A673 (cell line): ENCODE measurements around the gene SPEG. TPM values are rescaled to one million over a fixed set of nuclear protein-coding genes. Genes with fewer than 3 reads are reported as not detected.

Experiments used
- BruUV-seq: library from RNA; stranded (reverse); fragments of 400-500 nt; replicated peaks from 2 replicates; lab custom pipeline; 2021; lab: Mats Ljungman, UMichigan
- CTCF ChIA-PET: fragments of 300-600 bp; sonication (Branson Sonifier 250); formaldehyde crosslinking; loops from one replicate; lab custom pipeline; 2022; ENCODE audit warnings: antibody characterized with exemption; lab: Charles Lee
- POLR2A ChIA-PET: fragments of 300-600 bp; sonication (Branson Sonifier 250); formaldehyde crosslinking; loops from one replicate; lab custom pipeline; 2022; ENCODE audit warnings: antibody characterized with exemption; ENCODE audit not compliant: low non-redundant PET; lab: Charles Lee
- DNase-seq: peaks from one replicate; pipeline ENCODE4 v3.0.0-alpha.2; 2015; ENCODE audit warnings: low spot score
- H3K27ac ChIP-seq: fragments of 200-600 bp; sonication (generic); 2 replicates; pipeline ENCODE4 v1.5.1; 2016; ENCODE audit warnings: mixed run types, low read depth, mild to moderate bottlenecking, mixed read lengths, antibody characterized with exemption, low read length; ENCODE audit not compliant: poor library complexity, severe bottlenecking
- H3K27me3 ChIP-seq: fragments of 200-600 bp; sonication (generic); replicated peaks from 2 replicates; pipeline ENCODE4 v1.6.1; 2017; ENCODE audit warnings: mixed run types, low read depth, mild to moderate bottlenecking, mixed read lengths, antibody characterized with exemption, low read length; ENCODE audit not compliant: insufficient read depth, poor library complexity
- H3K36me3 ChIP-seq: fragments of 200-600 bp; sonication (generic); 2 replicates; pipeline ENCODE4 v1.6.1; 2016; ENCODE audit warnings: mixed run types, mild to moderate bottlenecking, mixed read lengths, antibody characterized with exemption, low read length; ENCODE audit not compliant: insufficient read depth, poor library complexity, severe bottlenecking
- H3K4me1 ChIP-seq: fragments of 200-600 bp; sonication (generic); 2 replicates; pipeline ENCODE4 v1.6.1; 2017; ENCODE audit warnings: mixed run types, mild to moderate bottlenecking, mixed read lengths, antibody characterized with exemption, low read length; ENCODE audit not compliant: insufficient read depth, poor library complexity, severe bottlenecking
- H3K4me3 ChIP-seq: fragments of 200-600 bp; sonication (generic); 2 replicates; pipeline ENCODE4 v1.5.1; 2016; ENCODE audit warnings: low read depth, mixed run types, mild to moderate bottlenecking, mixed read lengths, low read length; ENCODE audit not compliant: poor library complexity, severe bottlenecking
- H3K9me3 ChIP-seq: fragments of 200-600 bp; sonication (generic); 2 replicates; pipeline ENCODE4 v1.6.1; 2016; ENCODE audit warnings: mixed run types, low read depth, mild to moderate bottlenecking, mixed read lengths, antibody characterized with exemption, low read length; ENCODE audit not compliant: poor library complexity, severe bottlenecking
- EZH2 ChIP-seq: fragments of 200-600 bp; sonication (generic); IDR thresholded peaks from 2 replicates; pipeline ENCODE4 v1.6.1; 2017; ENCODE audit warnings: borderline replicate concordance, low read depth, mild to moderate bottlenecking, mixed read lengths, antibody characterized with exemption, low read length; ENCODE audit not compliant: poor library complexity, severe bottlenecking
- intact Hi-C: fragments of 100-400 bp; cut with micrococcal nuclease; formaldehyde crosslinking; loops from one replicate; pipeline ENCODE4 v1.10.0; 2022; ENCODE audit not compliant: unreplicated experiment
- total RNA-seq: library from RNA; stranded (reverse); gene quantifications from 2 replicates; pipeline ENCODE4 v1.2.3, GENCODE V29; 2021
- TF ChIP-seq, protein P1 (sequence below): fragments of 300-800, 200-600 bp; sonication (generic); conservative IDR thresholded peaks from 2 replicates; pipeline ENCODE4 v1.5.1; 2017; ENCODE audit warnings: low read depth, mild to moderate bottlenecking, antibody characterized with exemption, low read length, moderate library complexity, mixed read lengths

Gene SPEG
- total RNA-seq, 1 experiment from 2014 or later: 8.4 TPM

DNA sequence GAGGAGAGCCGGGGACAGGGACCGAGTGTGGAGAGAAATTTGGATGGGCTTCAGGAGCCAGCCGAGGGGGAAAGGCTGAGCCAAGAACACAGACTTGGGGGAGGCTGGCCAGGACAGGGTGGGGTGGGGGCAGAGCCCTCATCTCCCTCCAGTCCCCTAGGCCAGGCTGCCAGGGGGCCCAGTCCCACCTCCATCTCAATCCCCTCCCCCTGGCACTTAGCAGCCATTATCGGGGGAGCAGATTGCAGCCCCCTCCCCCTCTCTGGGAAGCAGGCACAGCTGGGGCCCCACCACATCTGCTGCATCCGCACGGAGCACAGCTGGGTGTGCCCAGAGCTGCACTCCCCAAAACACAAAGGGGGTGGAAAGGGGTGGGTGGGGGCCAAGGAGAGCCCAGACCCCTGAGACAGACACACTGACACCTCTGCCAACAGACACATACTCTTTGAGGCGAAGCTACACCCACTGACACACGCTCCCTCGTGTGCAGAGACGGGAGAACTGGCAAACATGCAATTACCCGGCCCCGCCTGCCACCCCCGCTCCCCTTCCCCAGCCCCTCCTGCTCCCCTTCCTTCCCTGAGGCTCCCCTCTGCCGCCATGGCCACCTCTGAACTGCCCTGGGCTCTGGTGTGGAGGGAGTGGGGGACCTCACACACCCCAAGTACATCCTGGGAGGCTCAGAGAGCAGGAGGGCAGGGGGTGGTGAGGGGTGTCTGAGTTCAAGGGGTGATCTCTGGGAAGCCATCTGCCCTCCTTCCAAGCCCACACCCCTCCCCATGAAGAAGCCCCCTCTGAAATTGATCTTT lies 74.5 kb downstream of the SPEG start:
- ChIA-PET POLR2A (interaction anchor here (1.0 kb wide), 1 partner anchor 14 kb away, joined by 4 read pairs; a partner anchor contains a TSS), CTCF (interaction anchor here (0.5 to 2.1 kb wide), 13 partner anchors 8 to 140 kb away, joined by 3 to 31 read pairs (median 6); partner anchors contain the start of gene GMPPA)
- DNase-seq: peak; percentile 43
- peak overlapping the region; percentile 24 for H3K4me3 ChIP-seq
- H3K9me3 ChIP-seq: no peaks in the 10 kb centered on the region
- intact Hi-C loops: no loop called here
- peak overlapping the region; percentile 73 for H3K27ac ChIP-seq
- H3K27me3 ChIP-seq: no peaks in the 10 kb centered on the region
- H3K4me1 ChIP-seq: peaks cover 78% of the 10 kb centered on the region
- peaks cover 3% of the 10 kb centered on the region for H3K36me3 ChIP-seq
- BruUV-seq: no TSS peak
- no peak for TF ChIP-seq EZH2
- TF ChIP-seq, protein P1, sequence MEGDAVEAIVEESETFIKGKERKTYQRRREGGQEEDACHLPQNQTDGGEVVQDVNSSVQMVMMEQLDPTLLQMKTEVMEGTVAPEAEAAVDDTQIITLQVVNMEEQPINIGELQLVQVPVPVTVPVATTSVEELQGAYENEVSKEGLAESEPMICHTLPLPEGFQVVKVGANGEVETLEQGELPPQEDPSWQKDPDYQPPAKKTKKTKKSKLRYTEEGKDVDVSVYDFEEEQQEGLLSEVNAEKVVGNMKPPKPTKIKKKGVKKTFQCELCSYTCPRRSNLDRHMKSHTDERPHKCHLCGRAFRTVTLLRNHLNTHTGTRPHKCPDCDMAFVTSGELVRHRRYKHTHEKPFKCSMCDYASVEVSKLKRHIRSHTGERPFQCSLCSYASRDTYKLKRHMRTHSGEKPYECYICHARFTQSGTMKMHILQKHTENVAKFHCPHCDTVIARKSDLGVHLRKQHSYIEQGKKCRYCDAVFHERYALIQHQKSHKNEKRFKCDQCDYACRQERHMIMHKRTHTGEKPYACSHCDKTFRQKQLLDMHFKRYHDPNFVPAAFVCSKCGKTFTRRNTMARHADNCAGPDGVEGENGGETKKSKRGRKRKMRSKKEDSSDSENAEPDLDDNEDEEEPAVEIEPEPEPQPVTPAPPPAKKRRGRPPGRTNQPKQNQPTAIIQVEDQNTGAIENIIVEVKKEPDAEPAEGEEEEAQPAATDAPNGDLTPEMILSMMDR: no peak

DNA sequence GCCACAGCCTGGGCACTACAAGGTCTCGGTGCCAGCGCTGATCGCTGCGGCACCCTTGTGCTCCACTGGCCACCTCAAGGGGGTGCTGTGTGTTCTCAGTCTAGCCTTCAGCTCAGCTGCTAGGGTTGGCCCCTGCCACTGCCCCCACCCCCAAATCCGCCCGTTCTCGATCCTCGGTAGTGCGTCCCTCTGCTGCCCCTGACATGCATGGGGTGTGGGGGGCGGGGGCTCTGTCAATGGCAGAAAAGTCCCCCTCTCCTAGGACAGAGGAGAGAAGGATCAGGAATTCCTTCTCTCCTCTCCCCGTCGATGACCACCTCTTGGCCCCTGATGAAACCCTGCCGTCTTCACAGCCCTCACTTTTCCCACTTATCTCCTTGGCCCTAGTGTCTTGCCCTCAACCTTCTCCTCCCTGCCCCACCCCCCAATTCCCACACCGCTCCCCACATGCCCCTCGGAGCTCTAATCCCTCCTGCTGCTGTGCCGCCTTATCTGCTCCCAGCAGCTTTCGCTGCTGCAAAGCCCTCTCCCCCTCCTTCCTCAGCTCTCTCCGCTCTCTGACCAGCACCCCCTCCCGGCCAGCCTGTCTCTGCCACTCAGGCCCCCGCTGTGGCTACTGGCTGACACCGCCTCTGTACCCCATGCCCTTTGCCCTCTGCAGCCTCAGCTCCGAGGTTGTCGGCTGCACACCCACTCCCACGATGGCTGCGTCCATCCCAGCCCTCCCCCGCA lies 75.3 kb downstream of the SPEG start:
- peak; percentile 72 for DNase-seq
- TF ChIP-seq, protein P1: peak; percentile 84
- no peak for TF ChIP-seq EZH2
- H3K36me3 ChIP-seq: peaks cover 3% of the 10 kb centered on the region
- CTCF ChIA-PET: interaction anchor here (0.5 to 2.1 kb wide), 22 partner anchors 9 to 303 kb away, joined by 3 to 31 read pairs (median 6); partner anchors contain the start of genes GMPPA and ZFAND2B
- H3K27me3 ChIP-seq: no peaks in the 10 kb centered on the region
- H3K4me1 ChIP-seq: peaks cover 80% of the 10 kb centered on the region
- intact Hi-C loops: no loop called here
- H3K27ac ChIP-seq: peak overlapping the region; percentile 73
- no peaks in the 10 kb centered on the region for H3K9me3 ChIP-seq
- H3K4me3 ChIP-seq: peak overlapping the region; percentile 24
- POLR2A ChIA-PET: interaction anchor here (0.7 to 1.0 kb wide), 2 partner anchors 11 to 14 kb away, joined by 4 to 9 read pairs; partner anchors contain the start of gene GMPPA
- no TSS peak for BruUV-seq

DNA sequence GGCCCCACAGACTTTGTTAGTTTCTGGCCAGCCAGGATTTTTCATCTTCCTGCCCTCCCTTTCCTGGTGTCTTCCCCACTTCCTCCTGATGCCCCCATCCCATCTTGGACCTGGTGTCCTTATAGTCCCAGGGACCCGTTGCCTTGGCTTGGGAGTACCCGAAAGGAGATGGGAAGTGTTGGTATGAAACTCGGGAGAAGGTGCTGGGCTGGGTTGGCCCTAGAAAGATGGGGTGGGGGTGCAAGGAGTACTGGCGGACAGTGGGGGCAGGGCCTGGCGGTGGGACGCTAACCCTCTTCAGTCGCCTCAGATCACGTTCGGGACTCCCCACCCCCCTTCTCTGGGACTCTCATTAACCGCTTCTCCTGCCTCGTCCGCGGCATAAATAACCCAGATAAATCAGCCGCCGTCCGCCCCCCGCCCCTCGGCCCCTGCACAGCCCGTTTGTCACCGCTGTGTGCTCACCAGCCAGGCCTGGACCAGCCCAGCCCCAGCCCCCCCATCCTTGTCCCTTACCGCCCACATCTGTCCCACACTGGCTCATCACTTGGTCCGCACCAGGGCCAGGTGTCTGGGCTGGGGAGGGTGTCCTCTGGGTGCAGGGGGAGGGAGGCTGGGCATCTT lies 76.0 kb downstream of the SPEG start:
- H3K4me1 ChIP-seq: peaks cover 80% of the 10 kb centered on the region
- H3K9me3 ChIP-seq: no peaks in the 10 kb centered on the region
- CTCF ChIA-PET: interaction anchor here (0.6 to 2.1 kb wide), 15 partner anchors 9 to 102 kb away, joined by 4 to 31 read pairs (median 9); partner anchors contain the start of gene GMPPA
- POLR2A ChIA-PET: interaction anchor here (0.7 kb wide), 2 partner anchors 12 to 25 kb away, joined by 4 to 9 read pairs; partner anchors contain the start of gene GMPPA
- BruUV-seq: no TSS peak
- intact Hi-C loops: no loop called here
- peak overlapping the region; percentile 24 for H3K4me3 ChIP-seq
- no peaks in the 10 kb centered on the region for H3K27me3 ChIP-seq
- H3K36me3 ChIP-seq: peaks cover 3% of the 10 kb centered on the region
- no peak for DNase-seq
- H3K27ac ChIP-seq: peak overlapping the region; percentile 73
- no peak for TF ChIP-seq EZH2
- TF ChIP-seq, protein P1: no peak
